ENCODE results near the gene ATP6V0D1. TPM values are rescaled to one million over a fixed set of nuclear protein-coding genes. Genes with fewer than 3 reads are reported as not detected.
"Not testable (repeated sequence)": the region's sequence is repeated elsewhere in the genome, so short reads cannot be mapped to it uniquely, and the experiment has no call there.

The ATP6V0D1 gene
- total RNA-seq, 1 donor from 2014 or later: 64.3 TPM

DNA sequence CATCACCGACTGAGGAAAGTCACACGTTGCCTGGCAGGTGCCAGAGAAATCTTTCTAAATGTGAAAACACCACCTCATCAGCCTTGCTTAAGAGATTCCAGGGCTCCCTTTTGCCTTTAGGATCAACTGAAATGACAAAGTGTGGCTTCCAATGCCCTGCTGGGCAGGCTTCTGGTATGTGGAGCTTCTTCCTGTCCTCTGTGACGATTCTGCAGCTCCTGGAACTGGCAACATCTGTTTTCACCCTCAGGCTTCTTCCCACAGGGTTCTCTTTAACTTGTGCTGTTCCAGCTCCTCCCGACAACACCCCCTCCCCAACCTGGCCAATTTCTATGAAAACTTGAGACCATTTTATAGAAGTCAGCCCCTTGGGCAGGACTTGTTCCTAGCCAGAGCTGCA is 59.9 kb downstream of the ATP6V0D1 start:
- intact Hi-C loops (cut with DNase I): no loop called here
- no peak for DNase-seq (ENCODE audit: low spot score in 2 of 2)
- peaks cover 5% of the 10 kb centered on the region for H3K27me3 ChIP-seq
- no peak overlapping the region for H3K4me3 ChIP-seq
- peaks cover 0 to 2% of the 10 kb centered on the region in 2 donors for H3K4me1 ChIP-seq
- TF ChIP-seq, protein P1, sequence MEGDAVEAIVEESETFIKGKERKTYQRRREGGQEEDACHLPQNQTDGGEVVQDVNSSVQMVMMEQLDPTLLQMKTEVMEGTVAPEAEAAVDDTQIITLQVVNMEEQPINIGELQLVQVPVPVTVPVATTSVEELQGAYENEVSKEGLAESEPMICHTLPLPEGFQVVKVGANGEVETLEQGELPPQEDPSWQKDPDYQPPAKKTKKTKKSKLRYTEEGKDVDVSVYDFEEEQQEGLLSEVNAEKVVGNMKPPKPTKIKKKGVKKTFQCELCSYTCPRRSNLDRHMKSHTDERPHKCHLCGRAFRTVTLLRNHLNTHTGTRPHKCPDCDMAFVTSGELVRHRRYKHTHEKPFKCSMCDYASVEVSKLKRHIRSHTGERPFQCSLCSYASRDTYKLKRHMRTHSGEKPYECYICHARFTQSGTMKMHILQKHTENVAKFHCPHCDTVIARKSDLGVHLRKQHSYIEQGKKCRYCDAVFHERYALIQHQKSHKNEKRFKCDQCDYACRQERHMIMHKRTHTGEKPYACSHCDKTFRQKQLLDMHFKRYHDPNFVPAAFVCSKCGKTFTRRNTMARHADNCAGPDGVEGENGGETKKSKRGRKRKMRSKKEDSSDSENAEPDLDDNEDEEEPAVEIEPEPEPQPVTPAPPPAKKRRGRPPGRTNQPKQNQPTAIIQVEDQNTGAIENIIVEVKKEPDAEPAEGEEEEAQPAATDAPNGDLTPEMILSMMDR (IDR thresholded peaks at IDR 0.05): no peak
- H3K27ac ChIP-seq: no peak overlapping the region
- no peaks in the 10 kb centered on the region for H3K36me3 ChIP-seq
- no peaks in the 10 kb centered on the region for H3K9me3 ChIP-seq

DNA sequence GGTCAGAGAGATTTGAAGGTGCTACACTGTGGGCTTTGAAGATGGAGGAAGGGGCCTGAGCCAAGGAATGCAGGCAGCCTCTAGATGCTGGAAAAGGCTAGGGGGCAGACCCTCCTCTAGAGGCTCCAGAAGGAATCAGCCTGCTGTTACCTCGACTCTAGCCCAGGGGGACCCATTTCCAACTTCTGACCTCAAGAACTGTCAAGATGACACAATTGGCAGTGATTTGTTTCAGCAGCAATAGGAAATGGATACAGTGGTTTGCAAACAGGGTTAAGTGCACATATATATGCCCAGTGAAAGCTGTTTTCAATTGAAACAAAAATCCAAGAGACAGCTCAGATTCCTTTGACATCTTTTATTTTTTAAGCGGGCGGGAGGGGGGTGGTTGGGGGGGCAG is 61.0 kb downstream of the ATP6V0D1 start:
- TF ChIP-seq, protein P1 (IDR thresholded peaks at IDR 0.05): no peak
- H3K4me1 ChIP-seq: peaks cover 0 to 6% of the 10 kb centered on the region in 2 donors
- intact Hi-C loops (cut with DNase I): no loop called here

DNA sequence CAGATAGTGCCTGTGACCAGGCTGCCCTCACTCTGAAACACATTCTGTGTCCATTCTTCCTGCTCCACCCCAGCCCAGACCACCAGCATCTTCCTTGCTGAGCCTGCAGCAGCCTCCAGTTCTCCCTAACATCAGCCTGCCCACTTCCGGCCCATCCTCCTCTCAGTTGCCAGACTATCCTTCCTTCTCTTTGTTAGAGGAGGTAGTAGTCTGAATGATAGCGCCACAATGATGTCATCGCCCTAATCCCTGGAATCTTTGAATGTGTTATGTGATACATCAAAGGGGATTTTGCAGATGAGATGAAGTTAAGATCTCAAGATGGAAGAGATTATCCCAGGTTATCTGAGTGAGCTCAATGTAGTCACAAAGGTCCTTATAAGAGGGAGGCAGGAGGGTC is 61.5 kb downstream of the ATP6V0D1 start:
- Histone ChIP-seq H3K27me3 (no peaks in the 10 kb centered on the region), H3K27ac (no peak overlapping the region), H3K4me1 (peaks cover 0 to 6% of the 10 kb centered on the region in 2 donors), H3K9me3 (no peaks in the 10 kb centered on the region), H3K36me3 (no peaks in the 10 kb centered on the region), H3K4me3 (no peak overlapping the region)
- DNase-seq (ENCODE audit: low spot score in 2 of 2): no peak
- TF ChIP-seq, protein P1 (IDR thresholded peaks at IDR 0.05): no peak
- intact Hi-C loops (cut with DNase I): no loop called here

More for the DNA sequence above, 61.0 kb downstream of the ATP6V0D1 start:
- no peak for DNase-seq (ENCODE audit: low spot score in 2 of 2)
- H3K9me3 ChIP-seq: no peaks in the 10 kb centered on the region
- H3K36me3 ChIP-seq: no peaks in the 10 kb centered on the region
- H3K27ac ChIP-seq: no peak overlapping the region
- H3K4me3 ChIP-seq: no peak overlapping the region
- peaks cover 2% of the 10 kb centered on the region for H3K27me3 ChIP-seq

DNA sequence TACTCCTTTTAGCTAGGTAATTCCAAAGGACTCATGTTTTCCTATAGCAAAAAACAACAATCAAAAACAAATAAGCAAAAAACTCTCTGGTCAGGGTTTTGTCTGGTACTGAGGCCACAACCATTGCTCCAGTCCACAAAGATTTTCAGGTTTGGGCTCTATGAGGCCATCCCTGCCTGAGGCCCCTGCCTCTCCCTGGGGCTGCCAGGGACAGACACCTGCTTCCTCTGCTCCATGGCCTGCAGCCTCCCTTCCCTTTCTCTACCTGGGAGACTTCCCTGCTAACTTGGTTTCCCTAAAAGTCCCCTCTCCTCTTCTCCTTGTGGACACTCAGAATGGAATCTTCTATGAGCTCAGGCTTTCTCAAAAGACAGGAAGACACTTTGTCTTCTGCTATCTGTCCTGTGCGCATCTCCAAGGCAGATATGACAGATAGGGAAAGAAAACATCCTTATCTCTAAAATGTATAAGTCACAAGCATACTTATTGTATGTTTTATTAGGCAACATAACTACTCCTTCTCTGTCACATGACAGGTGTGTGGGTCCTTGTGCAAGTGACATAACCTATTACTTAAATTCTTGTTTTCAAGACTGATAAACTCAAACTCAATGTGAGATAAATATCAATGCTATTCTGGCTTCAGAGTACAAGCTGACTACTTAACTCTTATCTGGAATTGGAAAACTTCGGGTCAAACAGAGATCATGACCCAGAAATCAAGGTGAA is 63.5 kb downstream of the ATP6V0D1 start:
- Histone ChIP-seq H3K36me3 (no peaks in the 10 kb centered on the region), H3K27ac (no peak overlapping the region), H3K9me3 (no peaks in the 10 kb centered on the region), H3K4me3 (no peak overlapping the region), H3K4me1 (peaks cover 0 to 6% of the 10 kb centered on the region in 2 donors), H3K27me3 (no peaks in the 10 kb centered on the region)
- TF ChIP-seq, protein P1 (IDR thresholded peaks at IDR 0.05): no peak
- no peak for DNase-seq (ENCODE audit: low spot score in 2 of 2)
- intact Hi-C loops (cut with DNase I): no loop called here

DNA sequence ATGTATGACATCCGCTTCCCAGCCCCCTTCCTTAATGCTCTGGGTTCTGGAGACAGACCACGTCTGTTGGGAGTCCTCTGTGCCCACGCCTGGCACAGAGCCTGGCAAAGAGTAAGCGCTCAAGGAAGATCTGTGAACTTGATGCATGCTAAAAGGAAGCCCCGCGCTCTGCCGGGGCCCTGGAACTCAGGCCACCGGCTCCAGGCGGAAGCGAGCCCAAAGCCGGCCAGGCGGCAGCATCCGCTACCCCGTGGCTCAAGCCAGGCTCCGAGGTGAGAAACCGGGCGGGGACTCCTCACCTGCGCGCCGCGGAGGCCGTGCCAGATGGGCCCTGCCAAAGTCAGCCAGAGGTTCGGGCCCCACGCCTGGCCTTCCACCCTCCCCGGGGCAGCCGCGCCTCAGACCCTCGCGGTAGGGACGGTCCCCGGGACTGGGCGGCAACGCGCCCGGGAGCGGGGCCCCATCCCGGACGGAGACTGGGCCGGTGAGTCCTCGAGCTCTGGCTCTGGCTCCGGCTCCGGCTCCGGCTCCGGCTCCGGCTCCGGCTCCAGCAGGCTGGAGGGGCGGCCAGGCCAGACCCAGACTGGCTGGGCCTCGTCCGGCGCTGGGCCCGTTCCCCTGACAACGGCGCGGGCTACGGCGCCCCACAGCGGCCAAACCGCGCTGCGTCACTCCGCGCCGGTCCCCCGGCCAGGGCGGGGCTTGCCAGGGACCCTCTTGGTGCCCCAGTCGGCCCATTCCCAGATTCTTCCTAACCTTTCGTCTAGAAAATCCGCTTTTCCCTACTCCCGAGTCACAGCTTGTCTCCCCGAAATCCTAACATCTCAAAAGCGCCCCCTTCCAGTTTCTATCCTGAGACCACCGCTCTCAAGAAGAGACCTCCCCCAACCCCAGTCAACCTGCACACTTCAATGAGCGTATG is 64.8 kb downstream of the ATP6V0D1 start, which contains the start of gene ZDHHC1:
Gene ZDHHC1 (minus strand): TSS at position 606 of the 922 bp plus-strand sequence. CDS start 8,702 bp downstream, outside the sequence.
- peak within 1 kb of the TSS; percentile 63 to 84 for H3K4me3 ChIP-seq
- intact Hi-C loops (cut with DNase I): no loop called here

DNA sequence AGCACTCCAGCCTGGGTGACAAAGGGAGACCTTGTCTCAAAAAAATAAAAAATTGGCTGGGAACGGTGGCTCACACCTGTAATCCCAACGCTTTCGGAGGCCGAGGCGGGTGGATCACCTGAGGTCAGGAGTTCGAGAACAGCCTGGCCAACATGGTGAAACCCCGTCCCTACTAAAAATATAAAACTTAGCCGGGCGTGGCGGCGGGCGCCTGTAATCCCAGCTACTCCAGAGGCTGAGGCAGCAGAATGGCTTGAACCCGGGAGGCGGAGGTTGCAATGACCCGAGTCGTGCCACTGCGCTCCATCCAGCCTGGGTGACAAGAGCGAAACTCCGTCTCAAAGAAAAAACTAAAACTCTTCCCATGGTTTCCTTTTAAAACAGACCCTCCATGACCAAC is 65.5 kb downstream of the ATP6V0D1 start:
- H3K9me3 ChIP-seq; H3K4me1 ChIP-seq; H3K27me3 ChIP-seq; DNase-seq (ENCODE audit: low spot score in 2 of 2); intact Hi-C loops (cut with DNase I); H3K36me3 ChIP-seq: not testable (repeated sequence)
- H3K4me3 ChIP-seq: peak overlapping the region; percentile 63 to 84
- H3K27ac ChIP-seq: peak overlapping the region; percentile 71

More for the DNA sequence above, 64.8 kb downstream of the ATP6V0D1 start, which contains the start of gene ZDHHC1:
- TF ChIP-seq, protein P1 (IDR thresholded peaks at IDR 0.05): peak; percentile 24 to 55 (median 54)
- peak in 1 of 2 donors; percentile 80 for DNase-seq (ENCODE audit: low spot score in 2 of 2)
- Histone ChIP-seq H3K27me3 (no peaks in the 10 kb centered on the region), H3K27ac (peak within 1 kb of the TSS; percentile 71), H3K36me3 (no peaks in the 10 kb centered on the region), H3K9me3 (no peaks in the 10 kb centered on the region), H3K4me1 (peaks cover 0 to 6% of the 10 kb centered on the region in 2 donors)

Measured in ascending aorta (tissue), 2 donors.